ENCODE results near the gene FGFR1OP2. TPM values are rescaled to one million over a fixed set of nuclear protein-coding genes. Genes with fewer than 3 reads are reported as not detected.

Gene FGFR1OP2
- total RNA-seq, 1 donor from 2014 or later = 75.4 TPM

- H3K27me3 ChIP-seq = no peaks in the 10 kb centered on the region
- no peak for DNase-seq (ENCODE audit: extremely low spot score in 2 of 2)
- H3K36me3 ChIP-seq = peaks cover 0 to 24% of the 10 kb centered on the region in 2 donors
- H3K27ac ChIP-seq = no peak overlapping the region
- no peak for TF ChIP-seq POLR2AphosphoS5 (IDR thresholded peaks at IDR 0.05; ENCODE audit: insufficient read depth in 1 of 2, low read depth in 1 of 2)
- TF ChIP-seq CTCF (IDR thresholded peaks at IDR 0.05) = no peak
- no peak for TF ChIP-seq POLR2A (IDR thresholded peaks at IDR 0.05)
- no peaks in the 10 kb centered on the region for H3K4me1 ChIP-seq
- no peaks in the 10 kb centered on the region for H3K9me3 ChIP-seq
- intact Hi-C loops (cut with DNase I) = no loop called here
- H3K4me3 ChIP-seq = no peak overlapping the region
Measured at GRCh38 chr12:26989873-26990272, 51.6 kb downstream of the FGFR1OP2 start.

DNA sequence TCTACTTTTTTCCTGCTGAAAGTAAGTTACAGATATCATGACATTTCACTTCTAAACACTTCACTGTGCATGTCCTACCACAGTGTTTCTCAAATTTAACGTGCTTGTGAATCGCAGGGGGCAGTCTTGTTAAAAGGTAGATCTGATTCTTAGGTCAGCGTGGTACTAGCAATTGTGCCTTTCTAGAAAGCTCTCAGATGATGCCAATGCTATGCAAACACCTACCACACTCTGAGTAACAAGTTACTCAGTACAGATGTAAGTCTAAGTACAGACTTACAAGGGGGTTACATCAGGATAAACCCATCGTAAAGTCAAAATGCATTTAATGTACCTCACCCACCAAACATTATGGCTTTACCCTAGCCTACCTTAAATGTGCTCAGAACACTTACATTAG lies 53.6 kb downstream of the FGFR1OP2 start:
- TF ChIP-seq CTCF (IDR thresholded peaks at IDR 0.05) (no peak), POLR2A (IDR thresholded peaks at IDR 0.05) (no peak), POLR2AphosphoS5 (IDR thresholded peaks at IDR 0.05; ENCODE audit: insufficient read depth in 1 of 2, low read depth in 1 of 2) (no peak)
- H3K4me1 ChIP-seq = no peaks in the 10 kb centered on the region
- H3K4me3 ChIP-seq = no peak overlapping the region
- DNase-seq (ENCODE audit: extremely low spot score in 2 of 2) = no peak
- no peaks in the 10 kb centered on the region for H3K27me3 ChIP-seq
- no peak overlapping the region for H3K27ac ChIP-seq
- peaks cover 0 to 29% of the 10 kb centered on the region in 2 donors for H3K36me3 ChIP-seq
- intact Hi-C loops (cut with DNase I) = no loop called here
- no peaks in the 10 kb centered on the region for H3K9me3 ChIP-seq

- intact Hi-C loops (cut with DNase I) = no loop called here
- Histone ChIP-seq H3K36me3 (peaks cover 0 to 20% of the 10 kb centered on the region in 2 donors), H3K9me3 (no peaks in the 10 kb centered on the region), H3K27ac (no peak overlapping the region), H3K4me1 (no peaks in the 10 kb centered on the region), H3K27me3 (no peaks in the 10 kb centered on the region), H3K4me3 (no peak overlapping the region)
- no peak for TF ChIP-seq POLR2AphosphoS5 (IDR thresholded peaks at IDR 0.05; ENCODE audit: insufficient read depth in 1 of 2, low read depth in 1 of 2)
- no peak for TF ChIP-seq CTCF (IDR thresholded peaks at IDR 0.05)
- no peak for TF ChIP-seq POLR2A (IDR thresholded peaks at IDR 0.05)
- DNase-seq (ENCODE audit: extremely low spot score in 2 of 2) = no peak
Measured at GRCh38 chr12:26994109-26994508, 55.8 kb downstream of the FGFR1OP2 start.

DNA sequence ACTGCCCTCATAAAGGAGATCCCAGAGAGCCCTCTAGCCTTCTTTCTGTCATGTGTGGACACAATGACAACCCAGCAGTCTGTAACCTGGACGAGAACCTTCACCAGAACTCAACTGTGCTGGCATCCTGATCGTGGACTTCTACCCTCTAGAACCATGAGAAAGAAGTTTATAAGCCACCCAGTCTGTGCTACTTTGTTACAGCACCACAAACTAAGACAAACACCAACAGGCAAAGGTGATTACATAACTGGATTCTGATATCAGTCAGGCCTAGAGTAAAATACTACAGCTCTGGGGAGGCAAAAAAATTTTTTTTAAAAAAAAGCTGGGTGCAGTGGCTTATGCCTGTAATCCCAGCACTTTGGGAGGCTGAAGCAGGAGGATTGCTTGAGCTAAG lies 57.4 kb downstream of the FGFR1OP2 start:
- Histone ChIP-seq H3K9me3 (no peaks in the 10 kb centered on the region), H3K4me3 (no peak overlapping the region), H3K36me3 (peaks cover 0 to 22% of the 10 kb centered on the region in 2 donors), H3K27me3 (no peaks in the 10 kb centered on the region), H3K4me1 (no peaks in the 10 kb centered on the region), H3K27ac (no peak overlapping the region)
- TF ChIP-seq POLR2A (IDR thresholded peaks at IDR 0.05) = no peak
- intact Hi-C loops (cut with DNase I) = no loop called here
- no peak for DNase-seq (ENCODE audit: extremely low spot score in 2 of 2)

DNA sequence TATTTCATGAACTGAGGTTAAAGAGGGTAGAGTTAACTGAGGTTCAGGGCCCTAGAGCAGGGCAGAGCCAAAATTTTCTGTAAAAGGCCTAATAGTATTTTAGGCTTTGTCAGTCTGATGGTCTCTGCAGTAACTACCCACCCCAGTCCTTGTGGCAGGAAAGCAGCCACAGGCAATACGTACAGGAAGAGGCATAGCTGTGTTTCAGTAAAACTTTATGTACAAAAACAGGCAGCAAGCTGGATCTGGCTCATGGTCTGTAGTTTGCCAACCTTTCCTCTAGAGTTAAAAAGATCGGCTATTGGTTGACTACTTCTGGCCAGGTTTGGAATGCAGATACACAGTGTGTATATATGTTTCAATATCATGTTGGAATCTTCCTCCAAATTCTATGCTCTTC lies 58.7 kb downstream of the FGFR1OP2 start:
- intact Hi-C loops (cut with DNase I) = no loop called here
- H3K27ac ChIP-seq = no peak overlapping the region
- no peaks in the 10 kb centered on the region for H3K4me1 ChIP-seq
- H3K9me3 ChIP-seq = no peaks in the 10 kb centered on the region
- H3K36me3 ChIP-seq = peaks cover 0 to 22% of the 10 kb centered on the region in 2 donors
- DNase-seq (ENCODE audit: extremely low spot score in 2 of 2) = no peak
- no peak overlapping the region for H3K4me3 ChIP-seq
- no peak for TF ChIP-seq POLR2A (IDR thresholded peaks at IDR 0.05)
- TF ChIP-seq POLR2AphosphoS5 (IDR thresholded peaks at IDR 0.05; ENCODE audit: insufficient read depth in 1 of 2, low read depth in 1 of 2) = no peak
- no peak for TF ChIP-seq CTCF (IDR thresholded peaks at IDR 0.05)
- H3K27me3 ChIP-seq = no peaks in the 10 kb centered on the region

- Histone ChIP-seq H3K27me3 (no peaks in the 10 kb centered on the region), H3K4me1 (no peaks in the 10 kb centered on the region), H3K27ac (no peak overlapping the region), H3K4me3 (no peak overlapping the region), H3K36me3 (peaks cover 0 to 5% of the 10 kb centered on the region in 2 donors), H3K9me3 (no peaks in the 10 kb centered on the region)
- TF ChIP-seq POLR2A (IDR thresholded peaks at IDR 0.05) = no peak
- TF ChIP-seq CTCF (IDR thresholded peaks at IDR 0.05) = no peak
- TF ChIP-seq POLR2AphosphoS5 (IDR thresholded peaks at IDR 0.05; ENCODE audit: insufficient read depth in 1 of 2, low read depth in 1 of 2) = no peak
- intact Hi-C loops (cut with DNase I) = no loop called here
- no peak for DNase-seq (ENCODE audit: extremely low spot score in 2 of 2)
Measured at GRCh38 chr12:27000961-27001360, 62.7 kb downstream of the FGFR1OP2 start.

Measured in vagina (tissue), 2 donors.